ENCODE results near the gene CFAP97.
"Not testable (repeated sequence)": the region's sequence is repeated elsewhere in the genome, so short reads cannot be mapped to it uniquely, and the experiment has no call there.

CFAP97 gene

DNA sequence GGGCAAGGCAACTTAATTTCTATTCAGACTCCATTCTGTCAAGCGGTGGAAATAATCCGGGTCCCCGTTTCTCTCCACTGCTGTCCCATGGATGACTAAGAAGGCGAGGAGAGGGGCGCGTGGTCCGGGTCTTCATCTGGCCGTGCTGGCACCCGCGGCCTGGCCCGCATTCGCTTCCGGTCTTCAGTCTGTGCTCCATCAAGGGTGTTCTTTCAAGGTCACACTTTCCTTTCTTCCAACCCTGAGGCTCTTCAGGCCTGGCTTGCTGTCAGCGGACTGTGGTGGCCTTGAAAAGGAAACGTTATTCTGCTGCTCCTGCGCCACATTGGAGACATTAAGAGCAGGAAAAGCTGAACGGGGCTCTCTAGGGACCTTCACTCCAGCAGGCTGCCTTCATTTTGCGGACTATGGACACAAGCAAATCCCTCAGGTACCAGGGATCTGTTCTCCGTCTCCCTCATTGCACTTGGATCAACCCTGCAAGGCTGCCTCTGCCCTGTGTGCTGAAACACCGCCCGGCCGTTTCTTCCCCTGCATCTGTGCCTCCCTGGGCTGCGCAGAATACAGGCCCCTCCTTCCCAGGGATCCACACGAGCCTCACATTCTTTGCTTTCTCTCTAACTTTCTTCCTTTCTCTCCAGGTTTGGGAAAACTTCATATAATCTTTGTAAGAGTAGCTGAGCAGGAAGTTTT lies 66.4 kb downstream of the CFAP97 start:
- DNase-seq: no peak

DNA sequence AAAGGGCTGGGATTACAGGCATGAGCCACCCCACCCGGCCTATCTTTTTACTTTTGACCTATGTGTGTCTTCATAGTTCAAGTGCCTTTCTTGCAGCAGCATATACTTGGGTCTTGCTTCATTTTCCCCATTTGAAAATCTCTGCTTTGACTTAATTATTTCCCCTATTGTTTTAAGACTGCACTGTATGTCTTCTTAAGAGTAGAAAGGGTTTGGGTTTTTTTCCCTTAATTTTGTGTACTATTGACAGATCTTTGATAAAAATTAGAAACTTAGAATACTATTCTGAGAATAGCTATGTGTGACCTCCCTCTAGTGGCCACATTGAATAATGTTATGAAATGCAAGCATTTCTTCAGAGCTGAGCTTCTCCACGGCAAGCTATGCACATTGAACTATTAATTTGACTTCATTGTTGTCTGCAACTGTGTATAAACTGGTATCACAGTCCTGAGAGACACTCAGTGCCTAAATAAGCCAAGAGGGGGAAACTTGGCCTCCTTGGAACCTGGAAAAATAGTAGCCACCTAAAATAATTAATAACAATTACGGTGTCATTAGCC lies 69.4 kb downstream of the CFAP97 start:
- DNase-seq: no peak

- DNase-seq: peak; percentile 51
Measured at GRCh38 chr4:185128272-185129119, 75.3 kb downstream of the CFAP97 start.

GRCh38 chr4:185127021-185127925 lies 76.5 kb downstream of the CFAP97 start:
- DNase-seq: peak; percentile 13

DNA sequence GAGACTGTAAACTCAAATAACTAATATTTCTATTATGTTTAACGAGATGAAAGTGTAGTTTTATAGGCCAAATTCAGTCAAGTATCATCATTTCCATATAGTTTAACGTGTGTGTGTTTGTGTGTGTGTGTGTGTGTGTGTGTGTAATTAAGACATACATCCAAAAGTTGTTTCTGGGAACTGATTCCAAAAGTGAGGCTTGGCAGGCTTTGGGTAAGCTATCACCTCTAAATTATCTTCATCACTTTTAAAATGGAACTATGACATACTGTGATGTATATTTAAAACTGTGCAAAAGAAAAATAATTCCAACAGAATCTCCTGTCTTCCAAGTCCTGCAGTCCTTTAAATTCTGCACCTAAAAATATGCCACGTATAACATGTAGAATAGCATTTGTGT lies 79.8 kb downstream of the CFAP97 start:
- no peak for DNase-seq

GRCh38 chr4:185122681-185123345 lies 81.0 kb downstream of the CFAP97 start:
- DNase-seq: no peak

DNA sequence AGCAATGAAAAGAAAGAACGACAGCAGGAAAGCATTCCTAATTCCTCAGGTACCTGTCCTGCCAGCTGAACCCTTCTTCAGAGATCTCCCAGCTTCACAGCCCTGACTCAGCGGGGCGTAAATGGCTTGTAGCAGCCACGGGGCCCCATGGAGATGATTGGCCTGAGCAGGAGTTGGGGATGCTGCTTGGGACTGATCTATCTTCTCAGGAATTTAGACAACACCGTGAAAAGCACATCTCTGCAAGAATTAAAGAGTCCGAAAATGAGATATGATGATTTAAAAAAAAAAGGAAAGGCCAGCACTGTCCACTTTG lies 83.2 kb downstream of the CFAP97 start:
- DNase-seq: no peak

GRCh38 chr4:185119927-185120630 lies 83.7 kb downstream of the CFAP97 start:
- DNase-seq: no peak

GRCh38 chr4:185119467-185119866 lies 84.3 kb downstream of the CFAP97 start:
- DNase-seq: not testable (repeated sequence)

- DNase-seq: no peak
Measured at GRCh38 chr4:185118876-185119275, 84.9 kb downstream of the CFAP97 start.

DNA sequence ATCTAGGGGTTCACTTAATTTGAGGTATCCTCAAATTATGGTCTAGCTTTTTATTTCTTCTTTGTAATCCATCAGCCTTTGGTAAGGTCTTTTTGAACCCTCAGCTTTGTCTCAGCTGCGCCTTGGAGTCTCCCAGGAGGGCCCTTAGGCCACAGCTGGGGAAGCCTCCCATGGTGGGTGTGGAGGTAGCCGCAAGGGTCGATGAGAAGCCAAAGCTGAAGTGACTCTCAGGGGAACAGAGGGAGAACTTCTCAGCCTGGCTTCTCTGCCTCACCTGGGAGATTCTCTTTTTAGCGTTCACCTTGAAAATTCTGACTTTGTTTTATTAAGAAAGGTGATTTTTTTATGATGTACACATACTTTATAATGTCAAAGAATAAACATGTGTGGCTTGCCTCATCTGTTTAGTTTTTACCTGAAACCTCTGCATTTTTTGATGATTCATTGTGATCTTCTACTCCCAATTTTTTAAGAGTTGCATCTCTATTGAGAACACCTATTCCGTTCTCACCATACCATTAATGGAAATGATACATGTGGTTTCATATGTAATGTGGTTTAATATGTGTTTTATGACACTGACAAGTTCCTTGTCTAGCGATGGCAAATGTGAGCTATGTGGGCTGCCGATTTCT lies 86.4 kb downstream of the CFAP97 start:
- DNase-seq: no peak

DNA sequence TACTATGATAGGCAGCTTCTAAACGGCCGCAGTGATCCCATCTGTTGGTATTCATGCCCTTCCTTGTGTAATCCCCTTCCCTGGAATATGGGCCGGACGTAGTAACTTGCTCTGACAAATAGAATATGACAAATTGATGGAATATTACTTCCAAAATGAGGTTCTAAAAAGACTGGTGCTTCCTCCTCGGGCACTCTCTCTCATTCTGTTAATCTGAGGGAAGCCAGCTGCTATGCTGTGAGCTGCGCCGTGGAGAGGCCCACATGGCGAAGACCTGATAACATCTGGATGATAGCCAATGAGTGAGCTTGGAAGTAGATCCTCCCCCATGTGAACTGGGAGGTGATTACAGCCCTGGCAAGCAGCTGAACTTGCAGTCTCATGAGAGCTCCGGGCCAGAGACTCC lies 88.0 kb downstream of the CFAP97 start:
- DNase-seq: no peak

- DNase-seq: no peak
Measured at GRCh38 chr4:185113340-185113739, 90.5 kb downstream of the CFAP97 start.

DNA sequence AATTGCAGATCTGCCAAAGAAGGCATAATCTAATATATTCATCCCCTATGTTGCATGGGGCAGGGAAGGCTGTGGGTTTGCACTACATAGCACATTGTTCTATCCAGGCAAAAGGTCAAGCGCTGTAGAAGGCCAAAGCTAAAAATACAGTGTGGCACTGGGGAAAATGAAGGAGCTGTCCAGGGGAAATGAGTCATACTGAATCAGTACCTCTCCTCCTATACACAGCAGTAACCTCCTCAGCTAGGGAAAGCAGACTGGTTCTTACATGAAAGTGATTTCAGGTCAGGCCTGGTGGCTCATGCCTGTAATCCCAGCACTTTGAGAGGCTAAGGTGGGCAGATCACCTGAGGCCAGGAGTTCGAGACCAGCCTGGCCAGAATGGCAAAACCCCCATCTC lies 91.7 kb downstream of the CFAP97 start:
- no peak for DNase-seq

GRCh38 chr4:185110375-185110823 lies 93.4 kb downstream of the CFAP97 start:
- DNase-seq: no peak

GRCh38 chr4:185109736-185110135 lies 94.1 kb downstream of the CFAP97 start:
- no peak for DNase-seq

All from stimulated activated CD4-positive, alpha-beta T cell treated with anti-CD3 and anti-CD28 coated beads, Interleukin-15, amount 100 ng/mL, for 24 hours (primary cell).